ENCODE measurements around the gene RCOR2.

DNA sequence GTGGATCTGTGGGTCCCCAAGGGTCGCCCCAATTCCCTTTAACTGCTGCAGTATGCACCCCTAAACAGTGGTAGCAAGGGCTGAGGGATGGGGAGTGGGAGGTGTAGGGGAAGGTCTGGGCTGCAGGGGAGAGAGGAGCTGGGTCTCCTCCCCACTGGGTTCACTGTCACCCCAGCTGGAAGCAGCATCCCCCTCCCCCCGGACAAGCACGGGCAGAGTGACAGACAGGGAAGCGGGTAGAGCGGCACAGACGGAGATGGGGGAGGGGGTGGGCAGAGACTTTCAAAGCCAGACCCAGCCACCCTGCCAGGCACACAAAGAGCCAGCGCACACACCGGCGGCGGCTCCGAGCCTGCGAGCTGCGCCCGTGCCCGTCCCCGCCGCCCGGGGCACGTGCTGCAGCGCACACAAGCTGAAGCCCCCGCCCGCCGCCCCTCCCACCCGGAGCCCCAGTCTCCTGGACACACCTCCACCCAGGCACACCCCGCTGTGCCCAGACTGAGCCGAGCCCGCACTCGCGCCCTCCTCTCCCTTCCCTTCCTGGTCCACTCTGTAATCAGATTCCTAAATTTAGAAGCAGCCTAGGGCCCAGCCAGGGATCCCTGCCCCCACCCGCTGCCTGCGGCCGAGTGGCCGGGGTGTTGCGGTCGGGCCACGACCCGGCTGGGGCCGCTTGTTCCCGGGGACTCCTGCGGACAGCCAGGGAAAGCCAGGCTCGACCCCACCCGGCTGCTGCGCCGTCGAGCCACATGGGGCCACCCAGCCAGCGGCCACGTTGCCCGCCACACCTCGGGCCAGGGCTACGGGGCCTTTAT is 935 bp upstream of the RCOR2 start:
- TF ChIP-seq, protein P1, sequence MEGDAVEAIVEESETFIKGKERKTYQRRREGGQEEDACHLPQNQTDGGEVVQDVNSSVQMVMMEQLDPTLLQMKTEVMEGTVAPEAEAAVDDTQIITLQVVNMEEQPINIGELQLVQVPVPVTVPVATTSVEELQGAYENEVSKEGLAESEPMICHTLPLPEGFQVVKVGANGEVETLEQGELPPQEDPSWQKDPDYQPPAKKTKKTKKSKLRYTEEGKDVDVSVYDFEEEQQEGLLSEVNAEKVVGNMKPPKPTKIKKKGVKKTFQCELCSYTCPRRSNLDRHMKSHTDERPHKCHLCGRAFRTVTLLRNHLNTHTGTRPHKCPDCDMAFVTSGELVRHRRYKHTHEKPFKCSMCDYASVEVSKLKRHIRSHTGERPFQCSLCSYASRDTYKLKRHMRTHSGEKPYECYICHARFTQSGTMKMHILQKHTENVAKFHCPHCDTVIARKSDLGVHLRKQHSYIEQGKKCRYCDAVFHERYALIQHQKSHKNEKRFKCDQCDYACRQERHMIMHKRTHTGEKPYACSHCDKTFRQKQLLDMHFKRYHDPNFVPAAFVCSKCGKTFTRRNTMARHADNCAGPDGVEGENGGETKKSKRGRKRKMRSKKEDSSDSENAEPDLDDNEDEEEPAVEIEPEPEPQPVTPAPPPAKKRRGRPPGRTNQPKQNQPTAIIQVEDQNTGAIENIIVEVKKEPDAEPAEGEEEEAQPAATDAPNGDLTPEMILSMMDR (IDR thresholded peaks at IDR 0.05): no peak
- TF ChIP-seq POLR2A (IDR thresholded peaks at IDR 0.05) (no peak), POLR2AphosphoS5 (IDR thresholded peaks at IDR 0.05; ENCODE audit: insufficient read depth in 1 of 2, low read depth in 1 of 2) (peak in 1 of 2 donors; percentile 55)

Measured in vagina (tissue), 2 donors.